NB4 (cell line): ENCODE data around the gene IMP3.
A peak's percentile ranks its signal among the peaks of the same experiment; 100 is the strongest.

Source experiments
- DNase-seq: peaks from one replicate; pipeline ENCODE4 v3.0.0; 2010; ENCODE audit warnings: low read depth
- H3K4me3 ChIP-seq: one replicate; pipeline ENCODE4 v1.5.1; 2011; ENCODE audit warnings: mild to moderate bottlenecking, low read depth, low read length, moderate library complexity
- MYC ChIP-seq: IDR thresholded peaks from 2 replicates; pipeline ENCODE4 v1.6.1; 2011; ENCODE audit warnings: low read depth, low read length
- POLR2A ChIP-seq: IDR thresholded peaks from 2 replicates; pipeline ENCODE4 v1.6.1; 2011; ENCODE audit warnings: mild to moderate bottlenecking; ENCODE audit not compliant: insufficient read length; ENCODE audit errors: extremely low read depth
- TF ChIP-seq, protein P1 (sequence below): IDR thresholded peaks from one replicate; pipeline ENCODE4 v1.5.1; 2012; ENCODE audit warnings: low read depth, low read length
- TF ChIP-seq, protein P2 (sequence below): IDR thresholded peaks from 2 replicates; pipeline ENCODE4 v1.6.1; 2011; ENCODE audit warnings: low read depth, low read length

The IMP3 gene

DNA sequence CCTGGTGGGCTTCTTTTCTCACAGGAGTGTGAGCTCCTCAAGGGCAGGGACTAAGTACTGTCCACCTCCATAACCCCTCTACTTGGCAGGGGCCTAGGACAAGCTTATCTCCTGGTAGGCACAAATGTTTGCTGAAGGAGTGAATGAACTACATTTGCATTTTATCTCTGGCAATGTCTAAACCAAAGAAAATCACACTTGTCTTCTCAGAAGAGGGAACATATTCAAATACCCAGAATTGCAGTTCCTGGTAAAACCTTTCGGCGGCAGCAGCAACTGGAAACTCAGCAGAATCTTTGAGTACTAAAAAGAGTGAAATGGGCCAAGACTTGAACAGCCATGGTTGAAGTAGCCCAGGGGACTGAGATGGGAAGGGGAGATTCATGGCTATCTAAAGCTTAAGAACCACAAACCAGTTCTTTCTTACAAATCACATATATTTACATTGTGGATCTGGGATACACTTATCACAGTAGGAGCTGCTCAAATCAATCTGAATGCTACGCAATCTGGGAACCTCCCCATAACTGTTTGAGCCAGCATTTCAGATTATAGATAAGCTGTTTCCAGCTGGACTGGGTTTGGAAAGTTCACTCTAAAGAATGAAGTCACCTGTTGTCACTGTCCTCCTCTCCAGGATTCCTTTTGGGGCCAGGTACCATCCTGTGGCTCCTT, 42.2 kb downstream of the IMP3 start:
- peak; percentile 31 for DNase-seq
- H3K4me3 ChIP-seq, result no peak overlapping the region
- TF ChIP-seq, protein P1, sequence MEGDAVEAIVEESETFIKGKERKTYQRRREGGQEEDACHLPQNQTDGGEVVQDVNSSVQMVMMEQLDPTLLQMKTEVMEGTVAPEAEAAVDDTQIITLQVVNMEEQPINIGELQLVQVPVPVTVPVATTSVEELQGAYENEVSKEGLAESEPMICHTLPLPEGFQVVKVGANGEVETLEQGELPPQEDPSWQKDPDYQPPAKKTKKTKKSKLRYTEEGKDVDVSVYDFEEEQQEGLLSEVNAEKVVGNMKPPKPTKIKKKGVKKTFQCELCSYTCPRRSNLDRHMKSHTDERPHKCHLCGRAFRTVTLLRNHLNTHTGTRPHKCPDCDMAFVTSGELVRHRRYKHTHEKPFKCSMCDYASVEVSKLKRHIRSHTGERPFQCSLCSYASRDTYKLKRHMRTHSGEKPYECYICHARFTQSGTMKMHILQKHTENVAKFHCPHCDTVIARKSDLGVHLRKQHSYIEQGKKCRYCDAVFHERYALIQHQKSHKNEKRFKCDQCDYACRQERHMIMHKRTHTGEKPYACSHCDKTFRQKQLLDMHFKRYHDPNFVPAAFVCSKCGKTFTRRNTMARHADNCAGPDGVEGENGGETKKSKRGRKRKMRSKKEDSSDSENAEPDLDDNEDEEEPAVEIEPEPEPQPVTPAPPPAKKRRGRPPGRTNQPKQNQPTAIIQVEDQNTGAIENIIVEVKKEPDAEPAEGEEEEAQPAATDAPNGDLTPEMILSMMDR, result peak; percentile 41
- TF ChIP-seq POLR2A (no peak), MYC (no peak)
- TF ChIP-seq, protein P2, sequence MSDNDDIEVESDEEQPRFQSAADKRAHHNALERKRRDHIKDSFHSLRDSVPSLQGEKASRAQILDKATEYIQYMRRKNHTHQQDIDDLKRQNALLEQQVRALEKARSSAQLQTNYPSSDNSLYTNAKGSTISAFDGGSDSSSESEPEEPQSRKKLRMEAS, result no peak

GRCh38 chr15:75596703-75597345, 43.2 kb downstream of the IMP3 start:
- DNase-seq, result no peak
- TF ChIP-seq POLR2A, result no peak
- TF ChIP-seq, protein P1, result no peak
- no peak for TF ChIP-seq MYC
- TF ChIP-seq, protein P2, result no peak
- no peak overlapping the region for H3K4me3 ChIP-seq

DNA sequence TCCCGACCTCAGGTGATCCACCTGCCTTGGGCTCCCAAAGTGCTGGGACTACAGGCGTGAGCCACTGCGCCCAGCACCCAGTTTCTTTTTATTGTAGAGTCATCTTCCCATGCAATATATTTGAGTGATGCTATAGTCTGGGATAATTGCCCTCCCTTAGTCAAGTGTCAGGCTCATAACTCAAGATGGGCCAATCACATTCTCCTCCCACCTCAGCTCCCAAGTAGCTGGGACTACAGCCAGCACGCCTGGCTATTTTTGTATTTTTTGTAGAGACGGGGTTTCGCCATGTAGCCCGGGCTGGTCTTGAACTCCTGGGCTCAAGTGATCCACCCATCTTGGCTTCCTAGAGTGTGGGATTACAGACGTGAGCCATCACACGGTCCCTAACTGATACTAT, 45.7 kb downstream of the IMP3 start:
- TF ChIP-seq MYC (no peak), POLR2A (no peak)
- TF ChIP-seq, protein P1, result no peak
- TF ChIP-seq, protein P2, result no peak
- no peak overlapping the region for H3K4me3 ChIP-seq
- DNase-seq, result no peak

GRCh38 chr15:75591655-75592364, 48.2 kb downstream of the IMP3 start:
- H3K4me3 ChIP-seq, result no peak overlapping the region
- TF ChIP-seq, protein P2, result no peak
- TF ChIP-seq, protein P1, result no peak
- no peak for TF ChIP-seq POLR2A
- TF ChIP-seq MYC, result no peak
- no peak for DNase-seq

DNA sequence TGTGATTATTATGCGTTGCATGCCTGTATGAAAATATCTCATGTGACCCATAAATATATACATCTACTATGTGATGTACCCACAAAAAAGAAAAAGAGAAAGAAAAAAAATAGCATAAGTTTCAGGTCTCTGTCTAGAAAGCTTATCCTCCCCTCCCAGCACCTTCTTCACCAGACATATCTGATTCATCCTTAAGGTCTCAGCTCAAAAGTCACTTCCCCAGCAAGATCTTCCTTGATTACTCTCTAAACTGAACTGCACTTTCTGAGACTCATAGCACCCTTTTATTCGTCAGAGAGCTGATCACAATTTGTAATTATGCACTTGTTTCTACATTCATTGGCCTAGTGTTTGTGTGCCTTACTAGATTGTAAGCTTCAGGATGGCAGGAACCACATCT, 49.8 kb downstream of the IMP3 start:
- DNase-seq, result no peak
- no peak overlapping the region for H3K4me3 ChIP-seq
- TF ChIP-seq, protein P1, result no peak
- TF ChIP-seq MYC (no peak), POLR2A (no peak)
- TF ChIP-seq, protein P2, result no peak
